ENCODE measurements around the gene DCTD.

The DCTD gene

DNA sequence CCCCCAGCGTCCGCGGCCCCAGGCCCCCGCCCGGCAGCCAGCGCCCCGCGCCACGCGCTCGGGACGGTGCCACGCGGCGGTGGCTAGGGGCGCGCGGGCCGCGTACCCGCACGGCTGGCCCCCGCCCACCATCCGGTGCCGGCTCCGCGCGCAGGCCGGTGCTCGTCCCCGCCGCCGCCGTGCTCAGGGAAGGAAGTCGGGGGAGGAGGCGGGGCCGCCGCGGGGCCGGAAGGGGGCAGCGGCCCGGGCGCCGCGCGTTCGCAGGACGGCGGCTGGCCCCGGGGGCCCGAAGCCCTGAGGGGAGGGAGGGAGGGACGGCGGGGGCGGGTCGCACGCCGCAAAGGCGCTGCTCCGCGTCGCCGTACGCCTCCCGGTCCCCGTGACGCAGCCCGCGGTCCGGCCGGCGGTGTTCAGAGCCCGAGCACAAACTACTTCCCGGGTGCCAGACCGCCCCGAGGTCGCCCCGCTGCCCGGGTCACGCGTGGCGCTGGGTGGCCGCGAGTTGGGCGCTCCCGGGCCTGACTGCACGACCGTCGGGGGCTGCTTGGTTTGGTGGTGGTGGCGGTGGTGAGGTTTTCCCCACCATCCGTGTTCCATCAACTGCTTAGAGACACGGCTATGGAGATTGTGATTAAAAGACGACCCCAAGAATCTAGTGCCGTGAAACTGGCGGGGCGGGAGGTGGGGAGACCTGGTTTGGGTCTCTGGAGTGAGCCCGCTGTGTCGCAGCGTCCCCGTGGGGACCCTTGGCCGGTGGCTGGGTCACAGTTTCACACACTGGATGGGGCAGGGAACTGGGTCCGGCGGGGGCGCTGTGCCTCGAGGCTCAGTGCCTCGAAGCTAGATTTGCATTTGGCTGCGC is at the start of gene DCTD:
Gene DCTD, minus strand, starts transcription at position 205 of the 862 bp plus-strand sequence. CDS start 1,818 bp downstream, outside the sequence.
- DNase-seq: peak; percentile 74

DNA sequence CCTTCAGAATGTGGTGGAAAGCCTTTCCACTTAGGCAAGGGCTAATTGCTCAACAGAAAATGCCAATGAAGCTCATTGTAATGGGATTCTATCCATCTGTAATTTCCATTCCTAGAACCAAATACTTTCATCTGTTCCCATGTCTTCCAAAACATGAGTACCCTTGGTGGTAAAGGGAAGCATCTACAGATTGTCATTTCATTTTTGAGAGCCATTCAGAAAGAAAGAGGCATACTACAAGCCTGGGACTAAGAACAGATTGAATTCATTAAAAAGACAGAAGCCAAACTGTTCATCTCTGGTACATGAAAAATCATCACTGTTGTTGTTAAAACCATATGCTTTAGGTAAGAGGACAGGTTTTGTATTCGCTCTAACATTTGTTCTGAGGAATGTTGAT is 43.6 kb upstream of the DCTD start:
- DNase-seq: no peak

DNA sequence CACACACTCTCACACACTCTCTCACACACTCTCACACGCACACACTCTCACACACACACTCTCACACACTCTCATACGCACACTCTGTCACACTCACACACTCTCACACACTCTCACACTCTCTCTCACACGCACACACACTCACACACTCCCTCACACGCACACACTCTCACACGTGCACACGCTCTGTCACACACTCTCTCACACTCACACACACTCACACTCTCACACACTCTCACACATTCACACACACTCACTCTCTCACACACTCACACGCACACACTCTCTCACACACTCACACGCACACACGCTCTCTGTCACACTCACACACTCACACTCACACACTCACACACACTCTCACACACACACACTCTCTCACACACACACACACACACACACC is 43.0 kb upstream of the DCTD start:
- no peak for DNase-seq

DNA sequence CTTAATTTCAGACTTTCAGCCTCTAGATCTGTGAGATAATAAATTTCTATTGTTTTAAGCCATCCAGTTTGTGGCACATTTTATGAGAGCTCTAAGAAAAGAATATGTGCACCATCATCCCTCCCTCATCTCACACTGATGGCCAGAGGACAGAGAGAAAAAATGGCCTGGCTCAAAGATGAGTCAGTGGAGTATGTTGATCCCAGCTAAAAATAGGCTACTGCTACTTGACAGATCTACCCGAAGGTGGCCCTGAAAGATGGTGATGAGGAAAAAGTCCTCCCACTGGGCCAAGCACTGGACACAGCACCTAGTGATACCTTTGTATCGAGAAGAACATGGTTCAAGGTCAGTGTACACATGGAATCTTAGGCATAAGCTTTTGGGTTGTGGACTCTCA is 38.2 kb upstream of the DCTD start:
- DNase-seq: no peak

DNA sequence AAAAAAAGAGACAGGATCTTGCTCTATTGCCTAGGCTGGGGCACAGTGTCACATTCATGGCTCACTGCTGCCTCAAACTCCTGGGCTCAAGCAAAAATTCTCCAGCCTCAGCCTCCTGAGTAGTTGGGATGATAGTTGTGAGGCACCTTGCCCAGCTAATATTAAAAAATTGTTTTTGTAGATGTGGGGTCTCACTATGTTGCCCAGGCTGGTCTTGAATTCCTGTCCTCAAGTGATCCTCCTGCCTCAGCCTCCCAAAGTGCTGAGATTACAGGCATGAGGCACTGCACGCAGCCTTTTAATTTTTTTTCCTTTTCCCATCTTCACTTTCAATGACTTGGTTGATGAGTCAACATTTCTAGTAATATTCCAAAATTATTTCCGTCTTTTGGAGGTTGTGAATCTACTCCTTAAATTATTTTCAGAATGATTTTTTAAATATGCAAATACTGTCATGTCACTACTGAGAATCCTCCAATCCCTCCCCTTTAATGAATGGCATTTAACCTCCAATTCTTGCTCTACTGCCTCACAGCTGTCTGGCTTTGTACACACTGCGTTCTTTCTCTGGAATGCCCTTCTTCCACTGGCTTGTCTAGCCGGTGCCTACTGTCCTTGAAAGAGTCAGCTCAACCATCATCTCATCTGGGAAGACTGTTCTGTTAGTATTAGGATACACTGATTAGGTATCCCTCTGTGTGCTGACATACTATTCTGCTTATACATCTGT is 27.5 kb upstream of the DCTD start:
- no peak for DNase-seq

DNA sequence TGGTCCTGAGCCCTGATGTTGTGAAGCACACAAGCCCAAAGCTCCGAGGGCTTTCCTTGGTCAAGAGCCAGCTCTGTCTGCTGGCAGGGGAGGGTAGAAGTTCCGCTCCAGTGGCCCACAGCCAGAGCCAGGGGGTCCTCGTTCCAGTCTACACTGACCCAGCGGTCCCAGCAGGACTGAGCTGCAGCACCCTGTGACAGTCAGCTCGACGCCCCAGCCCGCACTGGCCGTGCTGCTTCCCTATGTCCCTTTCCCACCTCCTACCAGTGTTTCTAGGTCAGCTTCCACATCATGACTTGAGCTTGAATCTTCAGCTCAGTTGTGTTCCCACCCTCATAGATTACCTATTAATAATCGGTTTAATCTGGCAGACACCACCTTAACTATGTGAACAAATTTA is 22.5 kb upstream of the DCTD start:
- DNase-seq: no peak

DNA sequence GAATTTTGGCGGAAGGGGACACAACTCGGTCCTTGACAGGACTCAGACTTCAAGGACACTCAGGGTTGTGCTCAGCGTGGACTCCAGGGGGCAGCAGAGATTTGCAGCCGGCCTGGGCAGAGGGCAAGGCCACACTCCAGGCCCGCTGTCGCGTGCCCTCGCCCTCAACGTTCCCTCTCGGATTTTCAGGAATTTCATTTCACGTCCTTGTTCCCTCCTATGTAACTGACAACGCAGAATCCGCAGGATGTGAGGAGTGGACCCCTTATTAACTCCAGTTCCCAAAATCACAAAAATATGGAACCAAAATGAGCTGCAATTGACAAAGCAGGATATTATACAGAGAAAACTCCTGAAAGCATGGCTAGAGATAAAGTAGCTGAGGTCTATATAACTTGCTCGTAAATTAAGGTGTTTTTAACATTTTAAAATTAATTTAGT is 21.0 kb upstream of the DCTD start:
- DNase-seq: peak; percentile 40

DNA sequence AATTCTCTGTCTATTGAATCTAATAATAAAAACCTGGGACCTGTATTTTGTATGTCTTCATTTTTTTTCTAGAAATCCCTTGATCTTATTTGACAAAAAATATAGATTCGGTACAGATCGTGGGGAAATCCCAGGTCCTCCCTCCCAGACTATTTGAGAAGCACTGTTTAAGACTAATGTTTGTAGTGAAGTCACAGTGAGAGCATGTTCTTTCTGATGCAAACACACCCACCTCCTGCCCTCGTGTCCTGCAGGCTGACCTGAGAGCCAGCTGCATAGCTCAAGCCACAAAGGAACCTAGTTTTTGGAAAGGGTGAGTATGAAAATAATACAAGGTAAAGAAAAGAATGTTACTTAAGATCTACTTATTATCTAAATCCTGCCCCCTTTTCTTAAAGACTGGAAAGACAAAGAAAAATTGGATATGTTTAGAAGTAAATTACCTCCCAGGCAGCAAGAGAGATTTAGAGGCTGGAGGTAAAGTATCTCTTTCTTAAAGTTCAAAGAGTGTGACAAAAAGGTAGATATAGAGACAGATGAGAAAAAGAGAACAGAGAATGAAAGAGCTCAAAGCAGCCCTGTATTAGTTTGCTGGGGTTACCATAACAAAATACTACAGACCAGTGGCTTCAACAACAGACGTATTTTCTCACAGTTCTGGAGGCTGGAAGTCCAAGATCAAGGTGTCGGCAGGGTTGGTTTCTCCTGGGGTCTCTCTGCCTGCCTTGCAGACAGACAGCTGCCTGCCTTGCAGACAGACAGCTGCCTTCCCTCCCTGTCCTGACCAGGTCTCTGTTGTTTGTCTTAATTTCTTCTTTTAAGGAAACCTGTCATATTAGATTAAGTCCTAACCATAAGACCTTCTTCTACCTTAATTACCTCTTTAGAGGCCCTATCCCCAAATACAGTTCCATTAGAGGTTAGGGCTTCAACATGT is 20.4 kb upstream of the DCTD start:
- no peak for DNase-seq

DNA sequence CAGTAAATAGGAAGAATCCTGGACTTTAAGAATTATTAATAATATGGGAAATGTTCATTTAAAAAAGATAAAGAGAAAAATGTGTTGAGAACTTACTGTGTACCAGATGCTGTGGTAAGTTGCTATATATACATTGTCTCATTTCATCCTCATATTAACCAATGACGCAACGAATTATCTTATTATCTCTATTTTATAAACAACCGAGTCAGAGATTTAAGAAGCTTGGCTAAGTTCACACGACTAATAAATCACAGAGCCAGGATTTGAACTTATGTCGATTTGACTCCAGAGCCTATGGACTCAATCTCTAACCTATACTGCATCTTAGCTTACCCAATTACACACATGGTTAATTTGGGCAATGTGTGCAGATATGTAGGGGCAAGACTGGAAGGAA is 15.5 kb upstream of the DCTD start:
- no peak for DNase-seq

DNA sequence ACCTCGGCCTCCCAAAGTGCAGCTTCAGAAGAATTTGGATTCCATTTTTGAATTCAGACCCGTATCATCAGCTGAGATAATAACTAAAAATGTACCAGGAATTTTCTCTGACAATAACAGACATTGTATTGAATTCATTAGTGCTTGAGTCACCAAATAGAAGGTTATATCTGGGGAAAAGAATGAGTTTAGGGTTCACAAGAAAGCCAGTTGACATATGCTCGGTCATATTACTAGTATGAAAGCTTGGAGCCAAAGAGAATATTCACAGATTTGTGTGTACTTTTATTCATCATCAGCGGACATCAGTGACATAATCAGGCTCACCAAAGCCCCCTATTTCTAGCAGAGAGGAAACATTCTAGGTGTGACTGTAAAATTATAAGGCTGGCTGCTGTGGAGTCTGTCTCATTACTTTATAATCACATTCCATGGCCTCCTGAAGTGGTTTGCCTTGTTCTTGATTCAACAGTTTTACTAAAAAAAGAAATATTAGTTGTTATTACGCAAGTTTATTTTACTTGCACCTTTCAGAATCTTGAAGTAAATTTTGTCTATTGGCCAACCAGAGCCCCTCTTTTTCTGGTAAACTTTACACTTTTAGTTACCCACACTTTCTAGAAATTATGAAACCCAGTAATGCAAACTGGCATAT is 14.6 kb upstream of the DCTD start:
- no peak for DNase-seq

DNA sequence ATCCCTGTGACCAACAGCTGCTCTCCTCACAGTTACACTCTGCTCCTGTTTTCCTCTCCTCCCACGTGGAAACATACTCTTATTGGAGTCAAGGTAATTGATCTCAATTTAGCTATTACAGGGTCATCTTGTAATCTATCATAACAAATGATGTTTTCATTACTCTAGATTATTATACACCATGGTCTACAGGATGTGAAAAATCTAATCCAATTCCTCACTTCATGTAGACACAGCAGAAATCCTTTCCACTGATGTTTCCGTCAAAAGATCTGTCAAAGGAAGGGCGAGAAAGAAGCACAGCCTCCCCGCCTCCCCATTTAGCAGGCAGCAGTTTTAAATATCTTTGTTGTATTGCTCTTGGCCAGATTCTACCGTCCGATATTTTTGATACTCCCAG is 13.7 kb upstream of the DCTD start:
- DNase-seq: no peak

DNA sequence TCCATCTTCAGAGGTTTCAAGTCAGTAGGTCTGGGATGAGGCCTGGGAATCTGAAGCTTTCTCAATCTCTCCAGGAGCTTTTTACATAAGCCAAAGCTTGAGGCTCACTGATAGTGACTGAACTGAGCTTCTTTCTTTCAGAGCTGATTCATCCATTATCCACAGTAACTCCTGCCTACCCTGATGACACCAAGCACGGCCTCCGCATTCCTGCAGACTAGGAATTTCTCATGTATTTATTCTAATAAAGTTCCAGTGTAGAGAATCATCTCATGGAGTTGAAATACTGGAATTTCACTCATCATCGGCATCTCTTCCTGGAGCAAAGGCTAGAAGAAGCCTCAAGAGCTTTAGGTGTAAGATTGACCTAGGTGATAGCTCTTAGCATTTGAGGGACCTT is 12.1 kb upstream of the DCTD start:
- DNase-seq: no peak

DNA sequence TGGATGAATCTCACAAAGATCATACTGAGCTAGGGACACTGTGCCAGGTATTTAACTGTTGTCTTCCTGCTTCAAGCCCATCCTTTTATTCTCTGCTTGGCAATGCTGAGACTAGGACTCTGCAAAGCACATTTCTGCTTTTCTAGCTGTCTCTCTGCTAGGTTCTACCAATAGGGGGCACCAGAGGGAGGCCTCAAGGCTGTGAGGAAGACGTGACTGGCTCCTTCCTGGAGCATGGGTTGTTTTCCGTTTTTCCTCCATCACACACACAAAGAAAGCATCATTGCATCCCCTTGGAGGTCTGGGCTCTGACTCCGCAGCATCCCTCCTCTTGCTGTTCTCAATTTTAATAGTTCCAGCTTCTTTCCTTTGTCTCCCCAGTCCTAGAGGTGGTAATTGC is 10.9 kb upstream of the DCTD start:
- DNase-seq: peak; percentile 11

DNA sequence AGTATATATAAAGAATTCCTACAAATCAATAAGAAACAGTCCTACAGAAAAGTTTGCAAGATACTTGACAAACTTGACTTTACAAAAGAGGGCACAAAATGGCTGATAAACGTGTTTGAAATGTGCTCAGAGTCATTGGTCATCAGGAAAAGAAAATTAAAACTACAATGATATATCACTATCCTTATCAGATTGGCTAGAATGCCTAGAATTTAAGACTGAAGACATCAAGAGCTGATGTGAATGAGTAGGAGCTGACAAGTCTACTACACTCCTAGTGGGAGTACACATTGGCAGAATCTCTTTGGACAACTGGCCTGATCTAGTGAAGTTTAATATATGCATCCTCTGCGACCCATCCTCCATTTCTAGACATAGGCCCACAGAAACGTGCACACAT is 10.3 kb upstream of the DCTD start:
- DNase-seq: no peak

DNA sequence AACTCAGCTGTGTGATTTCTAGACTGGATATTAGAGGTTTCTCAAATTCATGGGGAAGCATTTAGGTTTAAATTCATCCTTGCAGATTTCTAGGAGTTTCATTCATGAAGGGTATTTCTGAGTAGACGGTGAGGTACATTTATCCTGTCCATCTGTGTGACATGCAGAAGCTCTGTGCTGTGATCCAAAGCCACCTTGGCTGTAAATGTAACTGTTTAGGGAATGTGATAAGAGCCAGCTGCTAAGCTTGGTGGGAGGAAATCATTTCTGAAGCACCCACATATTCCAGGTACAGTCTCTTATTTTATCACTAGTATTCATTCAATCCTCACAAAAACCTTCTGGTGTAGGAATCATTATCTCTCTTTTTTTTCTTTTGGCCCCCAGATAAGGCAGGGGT is 8.7 kb upstream of the DCTD start:
- no peak for DNase-seq

DNA sequence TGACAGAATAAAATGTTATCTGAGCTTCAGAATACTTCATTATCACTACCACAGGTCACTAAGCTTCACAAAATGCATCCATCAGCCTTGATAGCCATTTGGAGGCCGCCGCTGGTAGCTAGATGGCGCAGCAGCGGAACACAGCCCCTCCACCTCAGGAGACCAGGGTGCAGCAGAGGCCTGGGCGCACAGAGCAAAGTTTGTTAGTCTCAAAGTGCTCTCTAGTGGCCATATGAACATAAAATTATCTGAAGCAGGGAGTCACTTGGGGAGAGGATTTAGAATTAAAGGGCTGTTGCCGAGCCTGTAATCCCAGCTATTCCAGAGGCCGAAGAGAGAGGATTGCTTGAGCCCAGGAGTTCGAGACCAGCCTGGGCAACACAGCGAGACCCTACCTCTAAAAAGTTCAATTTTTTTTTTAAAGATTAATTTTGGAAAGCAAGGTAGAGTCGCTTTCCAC is 8.1 kb upstream of the DCTD start:
- peak; percentile 82 for DNase-seq

DNA sequence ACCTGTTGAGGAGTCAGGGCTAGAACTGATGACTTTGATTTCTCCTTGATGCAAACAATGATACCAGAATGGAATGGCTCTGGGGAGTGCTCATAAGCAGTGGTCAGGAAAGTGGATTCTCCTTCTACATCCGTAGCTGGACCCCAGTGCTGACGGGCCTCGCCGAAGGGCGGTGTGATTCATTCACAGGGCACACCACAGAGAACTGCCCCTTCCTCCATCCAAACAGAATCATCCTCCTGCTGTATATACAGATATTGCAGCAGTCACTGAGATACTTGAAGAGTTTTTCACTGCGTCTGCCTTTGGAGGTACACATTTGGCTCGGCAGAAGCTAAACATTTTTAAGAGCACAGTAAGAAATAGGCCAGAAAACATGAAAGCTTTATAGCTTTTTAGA is 7.3 kb upstream of the DCTD start:
- DNase-seq: no peak

DNA sequence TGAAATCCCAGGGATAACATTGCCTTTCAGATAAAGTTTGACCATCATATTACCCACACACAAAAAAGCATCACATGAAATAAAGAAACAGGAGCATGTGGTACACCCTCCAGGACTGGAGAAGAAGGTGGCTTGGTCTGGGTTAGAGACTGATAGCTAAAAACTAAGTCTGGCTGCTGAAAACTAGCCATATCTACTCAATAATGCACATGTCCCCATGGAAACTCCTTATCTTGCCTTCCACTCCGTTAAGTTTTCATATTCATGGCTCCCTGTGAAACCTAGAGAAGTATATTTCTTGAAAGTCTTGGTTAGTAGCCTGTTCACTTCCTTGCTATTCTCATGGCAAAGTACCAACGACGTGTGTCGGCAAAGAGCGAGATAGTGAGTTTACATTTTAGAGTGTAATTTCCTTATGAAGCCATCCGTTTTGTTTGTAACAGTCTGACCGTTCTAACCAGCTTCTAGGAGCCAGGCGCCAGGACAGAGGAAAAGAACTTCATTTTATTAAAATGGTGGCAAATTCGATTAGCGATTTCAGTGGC is 6.7 kb upstream of the DCTD start:
- no peak for DNase-seq

DNA sequence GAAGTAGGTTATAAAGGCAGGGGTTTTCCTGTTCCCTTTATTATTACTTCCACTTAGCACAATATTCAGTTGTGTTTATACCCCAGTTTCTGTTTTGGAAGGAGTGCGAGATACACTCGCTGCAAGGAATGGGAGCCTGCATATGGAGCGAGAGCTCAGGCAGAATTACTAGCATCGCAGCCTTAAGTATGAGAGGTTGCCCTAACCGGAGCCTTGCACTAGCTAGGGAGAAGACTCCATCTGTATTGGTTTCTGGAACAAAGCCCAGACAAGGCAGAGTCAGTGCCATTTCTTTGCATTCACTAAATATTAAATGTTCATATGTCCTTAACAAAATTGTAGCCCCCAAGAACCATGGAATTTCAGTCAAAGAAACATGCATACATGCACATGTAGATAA is 6.2 kb upstream of the DCTD start:
- no peak for DNase-seq

DNA sequence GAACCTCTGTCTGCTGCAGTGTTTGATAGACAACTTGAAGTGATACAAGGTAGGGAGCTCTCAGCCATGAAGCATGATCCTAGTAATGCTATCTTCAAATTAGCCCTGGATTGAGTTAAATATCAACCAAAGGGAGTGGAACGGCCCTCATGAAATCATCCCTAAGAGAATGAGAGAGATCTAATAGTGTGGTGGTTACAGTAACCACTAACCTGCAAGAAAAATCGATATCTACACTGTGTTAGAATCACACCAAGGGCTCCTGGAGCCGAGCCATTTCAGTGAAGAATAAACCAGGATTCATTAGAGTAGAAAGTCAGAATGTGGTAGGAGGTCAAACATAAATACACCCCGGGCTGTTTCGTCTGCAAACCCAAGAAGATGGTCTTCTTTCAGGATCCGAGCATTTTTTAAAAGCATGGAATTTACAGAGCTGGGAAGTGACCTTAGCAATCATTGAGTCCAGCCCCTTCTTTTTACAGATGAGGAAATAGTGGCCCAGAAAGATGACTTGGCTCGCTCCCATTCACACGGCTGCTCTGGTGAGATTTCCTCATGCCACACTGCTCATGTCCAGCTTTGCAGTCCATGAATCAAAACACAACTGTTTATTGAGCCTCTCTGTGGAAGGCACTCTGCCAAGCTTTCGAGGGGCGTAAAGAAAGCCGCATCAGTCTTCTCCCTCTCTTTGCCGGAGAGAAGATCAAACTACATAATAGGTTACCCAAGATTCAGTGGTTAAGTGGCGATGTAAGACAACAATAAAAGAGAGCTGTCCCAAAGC is 5.5 kb upstream of the DCTD start:
- no peak for DNase-seq

DNA sequence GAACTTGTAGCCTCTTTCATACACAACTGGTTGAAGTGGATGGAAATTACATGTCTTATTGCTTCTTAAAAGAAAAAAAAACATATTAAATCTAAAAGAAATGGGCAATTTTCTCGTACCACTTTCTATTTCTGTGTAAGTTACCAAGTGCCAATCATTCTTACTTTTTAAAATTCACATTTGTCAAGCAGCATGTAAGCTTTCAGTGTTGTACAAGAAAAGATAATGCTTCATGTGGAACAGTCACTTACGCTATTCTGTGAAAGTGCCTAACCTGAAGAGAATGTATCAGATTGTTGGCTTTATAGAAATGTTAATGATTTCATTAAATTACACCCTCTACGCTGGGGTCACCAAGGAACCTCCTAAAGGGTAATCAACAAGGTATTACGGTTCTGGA is 4.4 kb upstream of the DCTD start:
- DNase-seq: no peak
